ENCODE data around the gene ZNF423. TPM values are rescaled to one million over a fixed set of nuclear protein-coding genes. Genes with fewer than 3 reads are reported as not detected.
"Not testable (repeated sequence)": the region's sequence is repeated elsewhere in the genome, so short reads cannot be mapped to it uniquely, and the experiment has no call there.

Gene ZNF423
- total RNA-seq, 1 donor from 2014 or later = 11.9 TPM

- no peaks in the 10 kb centered on the region for H3K27me3 ChIP-seq
- DNase-seq (no peak), ATAC-seq (no peak)
- TF ChIP-seq, protein P1, sequence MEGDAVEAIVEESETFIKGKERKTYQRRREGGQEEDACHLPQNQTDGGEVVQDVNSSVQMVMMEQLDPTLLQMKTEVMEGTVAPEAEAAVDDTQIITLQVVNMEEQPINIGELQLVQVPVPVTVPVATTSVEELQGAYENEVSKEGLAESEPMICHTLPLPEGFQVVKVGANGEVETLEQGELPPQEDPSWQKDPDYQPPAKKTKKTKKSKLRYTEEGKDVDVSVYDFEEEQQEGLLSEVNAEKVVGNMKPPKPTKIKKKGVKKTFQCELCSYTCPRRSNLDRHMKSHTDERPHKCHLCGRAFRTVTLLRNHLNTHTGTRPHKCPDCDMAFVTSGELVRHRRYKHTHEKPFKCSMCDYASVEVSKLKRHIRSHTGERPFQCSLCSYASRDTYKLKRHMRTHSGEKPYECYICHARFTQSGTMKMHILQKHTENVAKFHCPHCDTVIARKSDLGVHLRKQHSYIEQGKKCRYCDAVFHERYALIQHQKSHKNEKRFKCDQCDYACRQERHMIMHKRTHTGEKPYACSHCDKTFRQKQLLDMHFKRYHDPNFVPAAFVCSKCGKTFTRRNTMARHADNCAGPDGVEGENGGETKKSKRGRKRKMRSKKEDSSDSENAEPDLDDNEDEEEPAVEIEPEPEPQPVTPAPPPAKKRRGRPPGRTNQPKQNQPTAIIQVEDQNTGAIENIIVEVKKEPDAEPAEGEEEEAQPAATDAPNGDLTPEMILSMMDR (IDR thresholded peaks at IDR 0.05) = no peak
- H3K36me3 ChIP-seq = no peaks in the 10 kb centered on the region
- H3K27ac ChIP-seq = no peak overlapping the region
- intact Hi-C loops (cut with DNase I) = no loop called here
- no peaks in the 10 kb centered on the region for H3K9me3 ChIP-seq
- no peak overlapping the region for H3K4me3 ChIP-seq
- no peaks in the 10 kb centered on the region for H3K4me1 ChIP-seq
Measured at GRCh38 chr16:49564496-49565229, 291.2 kb downstream of the ZNF423 start.

DNA sequence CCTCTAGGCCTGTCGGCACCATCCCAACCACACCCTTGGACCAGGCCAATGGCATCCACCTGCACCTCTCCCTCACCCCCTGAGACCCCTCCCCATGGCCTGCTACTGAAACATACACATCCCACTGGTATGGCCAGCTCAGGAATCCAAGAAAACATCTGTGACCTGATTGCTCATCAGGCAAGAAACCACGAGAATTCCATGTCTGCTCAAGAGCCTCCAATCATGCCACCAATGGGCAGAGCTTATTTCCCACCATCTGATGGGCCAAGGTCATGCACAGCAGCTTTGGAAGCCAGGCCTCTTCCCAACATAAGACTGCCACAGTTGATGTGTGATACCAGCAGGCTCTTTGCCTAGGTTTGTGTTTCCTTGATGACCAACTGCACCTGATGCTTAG lies 292.2 kb downstream of the ZNF423 start:
- no peaks in the 10 kb centered on the region for H3K4me1 ChIP-seq
- intact Hi-C loops (cut with DNase I) = no loop called here
- H3K9me3 ChIP-seq = no peaks in the 10 kb centered on the region
- H3K36me3 ChIP-seq = no peaks in the 10 kb centered on the region
- no peak overlapping the region for H3K27ac ChIP-seq
- no peaks in the 10 kb centered on the region for H3K27me3 ChIP-seq
- ATAC-seq (no peak), DNase-seq (no peak)
- TF ChIP-seq, protein P1 (IDR thresholded peaks at IDR 0.05) = no peak
- no peak overlapping the region for H3K4me3 ChIP-seq

GRCh38 chr16:49562894-49563293 lies 293.0 kb downstream of the ZNF423 start:
- H3K9me3 ChIP-seq; H3K27ac ChIP-seq; H3K4me3 ChIP-seq; ATAC-seq; H3K27me3 ChIP-seq; H3K4me1 ChIP-seq; intact Hi-C loops (cut with DNase I); DNase-seq; H3K36me3 ChIP-seq: not testable (repeated sequence)

- Histone ChIP-seq H3K9me3 (no peaks in the 10 kb centered on the region), H3K27me3 (no peaks in the 10 kb centered on the region), H3K4me1 (no peaks in the 10 kb centered on the region), H3K27ac (no peak overlapping the region), H3K36me3 (no peaks in the 10 kb centered on the region), H3K4me3 (no peak overlapping the region)
- ATAC-seq (no peak), DNase-seq (no peak)
- intact Hi-C loops (cut with DNase I) = no loop called here
- TF ChIP-seq, protein P1 (IDR thresholded peaks at IDR 0.05) = no peak
Measured at GRCh38 chr16:49562228-49562627, 293.7 kb downstream of the ZNF423 start.

- intact Hi-C loops (cut with DNase I) = no loop called here
- ATAC-seq (no peak), DNase-seq (no peak)
- Histone ChIP-seq H3K27me3 (no peaks in the 10 kb centered on the region), H3K4me1 (no peaks in the 10 kb centered on the region), H3K9me3 (no peaks in the 10 kb centered on the region), H3K4me3 (no peak overlapping the region), H3K27ac (no peak overlapping the region), H3K36me3 (no peaks in the 10 kb centered on the region)
- TF ChIP-seq, protein P1 (IDR thresholded peaks at IDR 0.05) = no peak
Measured at GRCh38 chr16:49560004-49560830, 295.7 kb downstream of the ZNF423 start.

- Histone ChIP-seq H3K36me3 (no peaks in the 10 kb centered on the region), H3K4me3 (no peak overlapping the region), H3K27me3 (no peaks in the 10 kb centered on the region), H3K4me1 (no peaks in the 10 kb centered on the region), H3K9me3 (no peaks in the 10 kb centered on the region), H3K27ac (no peak overlapping the region)
- intact Hi-C loops (cut with DNase I) = no loop called here
- TF ChIP-seq, protein P1 (IDR thresholded peaks at IDR 0.05) = no peak
- DNase-seq = no peak
- ATAC-seq = no peak
Measured at GRCh38 chr16:49559242-49559641, 296.7 kb downstream of the ZNF423 start.
